Measurements from ENCODE around the gene NUPR1.
"Not testable (repeated sequence)": the region's sequence is repeated elsewhere in the genome, so short reads cannot be mapped to it uniquely, and the experiment has no call there.

The NUPR1 gene

GRCh38 chr16:28554634-28555423, 16.1 kb upstream of the NUPR1 start:
- DNase-seq (ENCODE audit: low read depth in 2 of 2), result no peak

GRCh38 chr16:28553776-28554633, 15.2 kb upstream of the NUPR1 start, which contains the start of gene SGF29:
TSS of gene SGF29 (plus strand) at chr16:28553920. CDS start at chr16:28581070, 27,150 bp downstream.
- peak; percentile 87 to 89 for DNase-seq (ENCODE audit: low read depth in 2 of 2)

DNA sequence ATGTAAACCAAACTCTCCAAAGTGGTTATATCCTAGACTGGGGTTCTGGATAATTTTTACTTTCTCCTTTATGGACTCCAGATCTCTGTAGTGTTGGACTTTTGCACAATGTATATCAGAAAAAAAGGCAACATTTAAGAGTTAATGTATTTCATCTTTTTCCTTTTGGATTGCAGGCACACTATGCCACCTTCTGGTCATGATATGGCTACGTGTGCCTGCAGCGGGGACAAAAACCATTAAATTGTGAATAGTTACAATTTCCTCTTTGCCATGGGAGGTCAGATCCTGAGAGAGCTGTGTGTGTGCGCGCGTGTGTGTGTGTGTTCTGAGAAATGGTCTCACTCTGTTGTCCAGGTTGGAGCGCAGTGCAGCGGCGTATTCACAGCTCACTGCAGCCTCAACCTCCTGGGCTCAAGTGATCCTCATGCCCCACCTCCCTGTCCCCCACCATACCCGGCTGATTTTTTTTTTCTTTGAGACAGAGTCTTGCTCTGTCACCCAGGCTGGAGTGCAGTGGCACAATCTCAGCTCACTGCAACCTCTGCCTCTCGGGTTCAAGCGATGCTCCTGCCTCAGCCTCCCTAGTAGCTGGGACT, 10.6 kb upstream of the NUPR1 start:
- no peak for DNase-seq (ENCODE audit: low read depth in 2 of 2)

DNA sequence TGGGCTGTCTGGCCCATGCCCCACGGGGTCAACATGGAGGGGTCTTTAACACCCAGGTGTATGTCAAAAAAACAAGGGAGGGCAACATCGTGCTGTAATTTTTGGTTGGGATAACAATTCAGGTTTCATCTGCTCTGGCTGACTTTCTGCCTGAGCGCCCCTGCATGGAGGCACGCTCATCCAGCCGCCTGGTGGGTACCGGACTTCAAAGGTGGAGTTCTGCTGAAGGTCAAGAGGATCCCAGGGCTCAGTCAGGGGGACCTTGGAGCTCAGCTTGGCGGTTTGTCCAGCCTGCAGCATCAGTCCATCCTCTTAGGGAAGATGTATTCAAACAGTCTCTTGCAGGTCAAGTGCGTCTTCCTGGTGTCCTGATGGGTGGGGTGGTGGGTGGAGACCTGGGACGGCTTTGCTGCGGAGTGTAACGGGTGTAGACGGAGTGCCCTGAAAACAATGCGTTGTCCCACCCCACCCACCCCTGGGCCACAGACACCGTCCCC, 9.6 kb upstream of the NUPR1 start:
- no peak for DNase-seq (ENCODE audit: low read depth in 2 of 2)

- DNase-seq (ENCODE audit: low read depth in 2 of 2), result no peak
These were observed 7.9 kb upstream of the NUPR1 start for GRCh38 chr16:28546626-28547025.

DNA sequence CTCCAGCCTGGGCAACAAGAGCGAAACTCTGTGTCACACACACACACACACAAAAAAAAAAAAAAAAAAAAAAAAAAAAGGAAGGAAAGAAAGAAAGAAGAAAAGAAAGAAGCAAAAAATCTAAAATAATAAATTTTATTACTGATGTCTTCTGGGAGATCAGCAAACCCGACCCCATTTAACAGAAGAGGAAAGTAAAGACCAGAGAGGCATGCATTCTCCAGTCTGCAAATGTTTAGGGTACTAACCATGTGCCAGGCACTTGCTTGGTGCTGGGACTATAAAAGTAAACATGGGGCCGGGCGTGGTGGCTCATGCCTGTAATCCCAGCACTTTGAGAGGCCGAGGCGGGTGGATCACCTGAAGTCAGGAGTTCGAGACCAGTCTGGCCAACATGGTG, 7.2 kb upstream of the NUPR1 start:
- not testable (repeated sequence) for DNase-seq (ENCODE audit: low read depth in 2 of 2)

- DNase-seq (ENCODE audit: low read depth in 2 of 2), result no peak
These were observed 6.2 kb upstream of the NUPR1 start for GRCh38 chr16:28544998-28545397.

DNA sequence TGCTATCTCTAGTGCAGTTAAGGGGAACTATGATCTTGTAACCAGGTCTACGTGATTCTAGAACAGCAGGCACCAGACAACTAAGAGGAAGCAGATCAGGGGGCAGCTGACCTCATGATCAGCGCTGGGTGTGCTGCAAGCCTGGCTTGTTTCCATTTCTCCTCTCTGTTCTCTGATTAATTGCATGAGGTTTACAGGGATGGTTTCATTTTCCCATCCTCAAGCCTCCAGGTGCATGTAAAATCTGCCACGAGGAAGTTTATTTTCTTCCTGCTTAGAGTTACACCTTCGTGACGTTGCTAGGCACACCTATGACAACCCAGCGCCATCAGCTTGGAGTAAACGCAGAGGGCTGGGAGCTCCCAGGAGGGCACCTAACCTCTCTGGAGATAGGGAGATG, 4.3 kb upstream of the NUPR1 start:
- DNase-seq (ENCODE audit: low read depth in 2 of 2), result no peak

DNA sequence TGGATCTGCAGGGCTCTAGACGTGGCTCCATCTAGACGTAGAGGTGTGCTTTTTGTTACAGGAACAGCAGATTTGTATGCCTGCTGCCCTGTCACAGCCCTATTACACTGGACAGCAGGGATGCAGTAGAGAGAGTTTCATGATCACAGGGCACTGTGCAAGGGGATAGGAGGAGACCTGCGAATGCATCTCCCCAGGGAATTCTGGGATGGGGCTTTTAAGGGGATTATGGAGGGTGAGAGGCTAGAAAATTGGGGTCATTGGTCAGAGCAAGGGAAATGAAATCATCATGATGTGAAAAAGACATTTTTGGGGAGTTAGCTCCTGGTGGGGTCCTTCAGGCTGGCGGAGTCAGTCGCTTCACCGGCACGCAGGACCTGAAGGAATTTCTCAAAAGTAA, 3.9 kb upstream of the NUPR1 start:
- DNase-seq (ENCODE audit: low read depth in 2 of 2), result no peak

- DNase-seq (ENCODE audit: low read depth in 2 of 2), result no peak
These were observed 1.6 kb upstream of the NUPR1 start for GRCh38 chr16:28540346-28540745.

DNA sequence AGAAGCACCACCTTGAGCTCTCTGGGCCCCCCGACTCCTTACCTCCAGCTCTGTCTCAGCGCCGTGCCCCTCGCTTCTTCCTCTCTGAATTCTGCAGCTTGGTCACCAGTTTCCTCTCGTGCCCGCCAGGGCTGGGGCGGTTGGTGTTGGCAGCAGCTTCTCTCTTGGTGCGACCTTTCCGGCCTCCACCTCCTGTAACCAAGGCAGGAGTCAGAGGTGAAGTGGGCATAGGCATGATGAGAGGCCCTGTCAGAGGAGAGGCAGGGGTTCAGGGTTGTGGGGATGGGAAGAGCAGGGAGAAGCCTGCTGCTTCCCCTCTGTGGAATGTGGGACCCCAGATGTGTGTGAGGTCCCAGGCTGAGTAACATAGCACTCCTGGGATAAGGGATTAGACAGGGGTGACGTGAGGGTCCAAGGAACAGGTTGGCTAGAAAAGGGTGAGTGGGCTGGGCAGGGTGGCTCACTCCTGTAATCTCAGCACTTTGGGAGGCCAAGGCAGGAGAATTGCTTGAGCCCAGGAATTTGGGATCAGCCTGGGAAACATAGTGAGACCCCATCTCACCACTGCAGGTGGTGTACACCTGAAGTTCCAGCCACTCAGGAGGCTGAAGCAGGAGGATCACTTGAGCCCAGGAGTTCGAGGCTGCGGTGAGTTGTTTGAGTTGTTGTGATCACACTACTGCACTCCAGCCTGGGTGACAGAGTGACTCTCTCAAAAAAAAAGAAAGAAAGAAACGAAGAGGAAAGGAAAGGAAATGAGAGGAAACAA, 626 bp downstream of the NUPR1 start:
- DNase-seq (ENCODE audit: low read depth in 2 of 2), result no peak

- no peak for DNase-seq (ENCODE audit: low read depth in 2 of 2)
These were observed 1.7 kb downstream of the NUPR1 start for GRCh38 chr16:28537076-28537475.

DNA sequence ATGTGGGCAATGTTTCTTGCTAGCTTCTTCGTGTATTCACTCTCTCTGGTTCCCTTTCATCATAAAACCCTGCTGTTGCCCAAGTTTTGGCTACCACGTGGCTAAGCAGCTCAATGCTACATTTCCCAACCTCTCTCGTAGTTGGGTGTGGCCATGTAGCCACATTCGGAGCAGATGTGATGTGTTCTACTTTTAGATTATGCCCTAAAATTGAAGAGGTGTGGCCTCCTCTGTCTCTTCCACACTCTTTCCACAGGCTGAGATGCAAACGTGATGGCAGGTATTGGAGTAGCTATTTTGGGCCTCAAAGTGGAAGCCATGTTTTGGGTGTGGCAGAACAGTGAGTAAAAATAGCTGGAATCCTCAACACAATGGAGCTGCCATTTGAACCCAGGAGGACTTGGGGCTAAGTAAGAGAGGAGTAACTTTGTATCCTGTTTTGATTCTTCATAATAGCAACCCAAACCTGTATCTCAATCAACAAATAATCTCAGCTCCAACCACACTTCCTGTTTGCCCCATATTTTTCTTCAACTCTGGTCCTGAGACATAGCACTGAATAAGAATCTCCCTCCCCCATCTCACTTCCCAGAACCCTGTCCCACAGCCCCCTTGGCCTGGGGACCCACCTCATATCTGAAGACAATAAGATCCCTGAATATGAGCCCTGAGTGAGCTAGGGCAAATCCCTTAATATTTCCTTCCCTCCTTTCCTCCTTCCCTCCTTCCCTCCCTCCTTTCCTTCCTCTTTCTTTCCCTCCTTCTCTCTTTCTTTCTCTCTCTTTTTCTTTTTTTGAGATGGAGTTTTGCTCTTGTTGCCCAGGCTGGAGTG, 4.0 kb downstream of the NUPR1 start:
- DNase-seq (ENCODE audit: low read depth in 2 of 2), result no peak

DNA sequence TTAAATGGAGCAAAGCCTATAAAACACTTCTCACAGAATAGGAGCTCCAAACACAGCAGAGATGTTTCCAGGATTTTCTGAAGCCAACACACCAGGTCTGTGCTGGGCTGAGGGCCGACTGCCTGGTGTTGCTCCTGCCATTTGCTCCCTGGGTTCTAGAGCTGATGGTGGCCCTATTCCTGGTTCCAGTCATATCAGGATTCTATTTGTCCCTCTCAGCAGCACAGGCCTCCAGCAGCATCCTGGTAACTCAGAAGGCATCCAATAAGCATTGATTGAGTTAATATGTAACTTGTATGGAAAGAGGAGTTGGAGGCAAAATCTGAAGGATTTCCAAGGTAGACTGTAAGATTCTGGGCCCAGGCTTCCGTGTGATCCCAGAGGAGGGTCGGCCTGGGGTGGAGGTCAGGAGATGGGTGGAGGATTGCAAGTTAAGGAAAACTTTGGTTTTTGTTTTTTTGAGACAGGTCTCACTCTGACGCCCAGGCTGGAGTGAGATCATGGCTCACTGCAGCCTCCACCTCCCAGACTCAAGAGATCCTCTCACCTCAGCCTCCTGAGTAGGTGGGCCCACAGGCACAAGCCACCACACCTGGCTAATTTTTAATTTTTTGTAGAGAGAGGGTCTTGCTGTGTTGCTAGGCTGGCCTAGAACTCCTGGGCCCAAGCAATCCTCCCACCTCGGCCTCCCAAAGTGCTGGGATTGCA, 5.7 kb downstream of the NUPR1 start:
- no peak for DNase-seq (ENCODE audit: low read depth in 2 of 2)

GRCh38 chr16:28531777-28532744, 6.7 kb downstream of the NUPR1 start:
- DNase-seq (ENCODE audit: low read depth in 2 of 2), result no peak

DNA sequence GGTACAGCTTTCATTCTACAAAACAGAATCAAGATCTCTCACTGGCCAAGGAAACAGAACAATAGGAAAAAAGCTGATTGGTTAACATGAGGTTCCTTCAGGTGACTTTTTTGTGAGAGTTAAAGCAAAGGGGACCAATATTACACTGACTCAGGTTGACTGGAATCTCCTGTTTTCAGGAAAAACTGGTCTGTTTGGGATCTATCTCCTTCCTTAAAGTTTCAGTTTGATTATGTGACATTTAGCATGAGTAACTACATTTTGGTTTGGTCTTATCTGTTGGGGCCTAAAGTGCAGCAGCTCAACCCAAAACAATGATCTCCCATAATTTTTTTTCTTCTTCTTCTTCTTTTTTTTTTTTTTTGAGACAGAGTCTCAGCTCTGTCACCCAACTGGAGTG, 9.7 kb downstream of the NUPR1 start:
- DNase-seq (ENCODE audit: low read depth in 2 of 2), result no peak

DNA sequence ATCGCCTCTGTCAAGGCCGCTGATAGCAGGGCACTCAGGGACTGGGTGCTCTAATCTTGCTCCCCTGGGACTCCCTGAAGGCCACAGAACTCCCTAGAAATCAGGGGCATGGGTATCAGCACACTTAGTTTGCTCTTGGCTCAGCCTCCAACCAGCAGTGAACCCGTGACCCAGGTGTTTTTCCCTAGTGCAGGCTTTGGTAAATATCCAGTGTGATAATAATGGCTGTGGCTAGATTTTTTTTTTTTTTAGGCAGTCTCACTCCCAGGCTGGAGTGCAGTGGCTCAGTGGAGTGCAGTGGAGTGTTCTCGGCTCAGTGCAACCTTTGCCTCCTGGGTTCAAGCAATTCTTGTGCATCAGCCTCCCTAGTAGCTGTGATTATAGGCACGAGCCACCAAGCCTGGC, 10.3 kb downstream of the NUPR1 start:
- DNase-seq (ENCODE audit: low read depth in 2 of 2), result no peak

DNA sequence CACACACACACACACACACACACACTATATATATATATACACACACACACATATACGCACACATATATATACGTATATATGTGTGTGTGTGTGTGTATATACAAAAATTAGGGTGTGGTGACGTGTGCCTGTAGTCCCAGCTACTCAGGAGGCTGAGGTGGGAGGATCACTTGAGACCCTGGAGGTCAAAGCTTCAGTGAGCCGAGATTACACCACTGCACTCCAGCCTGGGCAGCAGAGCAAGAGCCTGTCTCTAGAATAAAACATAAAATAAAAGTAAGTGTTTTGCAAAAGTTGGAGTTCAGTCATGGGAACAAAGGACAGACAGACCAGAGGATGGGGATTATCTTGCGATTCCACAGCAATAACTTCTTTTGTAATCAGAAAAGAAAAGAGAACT, 10.8 kb downstream of the NUPR1 start:
- DNase-seq (ENCODE audit: low read depth in 2 of 2), result no peak
